H1 (cell line): ENCODE results near the gene SPEN. TPM values are rescaled to one million over a fixed set of nuclear protein-coding genes. Genes with fewer than 3 reads are reported as not detected.

Experiments
- CTCF ChIA-PET: fragments of 300-600 bp; sonication (Branson Sonifier 250); formaldehyde crosslinking; loops from one replicate; lab custom pipeline; 2021; ENCODE audit not compliant: partially characterized antibody; lab: Charles Lee
- POLR2A ChIA-PET: fragments of 300-600 bp; sonication (Branson Sonifier 250); formaldehyde crosslinking; loops from one replicate; lab custom pipeline; 2021; ENCODE audit warnings: inconsistent platforms; ENCODE audit not compliant: partially characterized antibody; lab: Charles Lee
- DNase-seq, 2 experiments: peaks; one replicate each; pipeline versions ENCODE4 v3.0.0 to v3.0.0-alpha.2; 2010 to 2022; ENCODE audit warnings: low spot score in 2 of 2, low read depth in 1 of 2, mixed read lengths in 1 of 2
- FAIRE-seq: peaks from 2 replicates; lab custom pipeline; 2011; peaks lifted over from hg19 to GRCh38; lab: Jason Lieb, UNC
- H2AFZ ChIP-seq: 2 replicates; pipeline ENCODE4 v1.8.1; 2012; ENCODE audit warnings: low read length, inconsistent platforms
- H2AK5ac ChIP-seq: 2 replicates; pipeline ENCODE4 v1.6.1; 2013; ENCODE audit warnings: low read depth, low read length
- H2BK120ac ChIP-seq: replicated peaks from 2 replicates; pipeline ENCODE3; 2013; ENCODE audit warnings: low read depth, low read length, inconsistent platforms
- H2BK12ac ChIP-seq: 2 replicates; pipeline ENCODE4 v1.6.1; 2013; ENCODE audit warnings: low read depth, low read length
- H2BK15ac ChIP-seq: 2 replicates; pipeline ENCODE4 v1.6.1; 2013; ENCODE audit warnings: low read length
- H2BK20ac ChIP-seq: 2 replicates; pipeline ENCODE4 v1.6.1; 2013; ENCODE audit warnings: low read length
- H2BK5ac ChIP-seq: 2 replicates; pipeline ENCODE4 v1.6.1; 2013; ENCODE audit warnings: low read depth, low read length
- H3K14ac ChIP-seq: 2 replicates; pipeline ENCODE4 v1.6.1; 2013; ENCODE audit warnings: inconsistent platforms; ENCODE audit not compliant: insufficient read length
- H3K18ac ChIP-seq: 2 replicates; pipeline ENCODE4 v1.6.1; 2013; ENCODE audit warnings: low read length; ENCODE audit errors: extremely low read depth
- H3K23ac ChIP-seq: 2 replicates; pipeline ENCODE4 v1.6.1; 2013; ENCODE audit warnings: inconsistent platforms; ENCODE audit not compliant: insufficient read length
- H3K23me2 ChIP-seq: 2 replicates; pipeline ENCODE4 v1.6.1; 2013; ENCODE audit warnings: low read depth, low read length
- H3K27ac ChIP-seq: 2 replicates; pipeline ENCODE4 v1.6.1; 2011; ENCODE audit warnings: low read depth, low read length, inconsistent platforms
- H3K27me3 ChIP-seq, 4 experiments: replicated peaks in 1 of 4; 1 replicate in 1 of 4; 2 replicates in 3 of 4; pipeline versions ENCODE4 v1.6.1 to v1.8.1; 2011 to 2013; ENCODE audit warnings: low read length in 3 of 4, mild to moderate bottlenecking in 3 of 4, inconsistent platforms in 2 of 4, mixed read lengths in 2 of 4, moderate library complexity in 1 of 4; ENCODE audit not compliant: control insufficient read depth in 3 of 4, insufficient read depth in 3 of 4; ENCODE audit errors: extremely low read depth in 1 of 4
- H3K36me3 ChIP-seq, 4 experiments: 2 replicates each; pipeline versions ENCODE4 v1.6.1 to v1.8.1; 2011 to 2013; ENCODE audit warnings: mild to moderate bottlenecking in 4 of 4, low read length in 3 of 4, moderate library complexity in 2 of 4, control low read depth in 1 of 4, inconsistent platforms in 1 of 4; ENCODE audit not compliant: insufficient read depth in 4 of 4, control insufficient read depth in 2 of 4
- H3K4ac ChIP-seq: replicated peaks from 2 replicates; pipeline ENCODE3; 2013; ENCODE audit warnings: low read length, low read depth, mixed read lengths, inconsistent platforms; ENCODE audit not compliant: insufficient read length
- H3K4me1 ChIP-seq, 4 experiments: replicated peaks in 1 of 4; 1 replicate in 1 of 4; 2 replicates in 3 of 4; pipeline versions ENCODE4 v1.6.1 to v1.8.1; 2011 to 2013; ENCODE audit warnings: low read length in 3 of 4, inconsistent platforms in 2 of 4, mixed read lengths in 1 of 4; ENCODE audit not compliant: insufficient read depth in 4 of 4, control insufficient read depth in 3 of 4
- H3K4me2 ChIP-seq, 2 experiments: 2 replicates each; pipeline versions ENCODE4 v1.6.1 to v1.8.1; 2011 to 2013; ENCODE audit warnings: low read depth in 2 of 2, low read length in 2 of 2, control low read depth in 1 of 2, inconsistent platforms in 1 of 2, mild to moderate bottlenecking in 1 of 2; ENCODE audit not compliant: insufficient read depth in 1 of 2
- H3K4me3 ChIP-seq, 4 experiments: fragments of 200-600, 300-600 bp in 1 of 4; sonication (generic), shearing (Covaris generic), sonication (Bioruptor Twin) in 1 of 4; 2 replicates each; pipeline versions ENCODE4 v1.5.1 to v1.8.1; 2011 to 2016; ENCODE audit warnings: low read length in 4 of 4, low read depth in 3 of 4, control low read depth in 2 of 4, inconsistent platforms in 2 of 4, mild to moderate bottlenecking in 2 of 4, mixed read lengths in 1 of 4, moderate library complexity in 1 of 4; ENCODE audit not compliant: insufficient read depth in 2 of 4; ENCODE audit errors: extremely low read depth in 1 of 4
- H3K56ac ChIP-seq: replicated peaks from 2 replicates; pipeline ENCODE3; 2013; ENCODE audit warnings: low read depth, mild to moderate bottlenecking, mixed read lengths, low read length, inconsistent platforms; ENCODE audit not compliant: insufficient read length
- H3K79me1 ChIP-seq: 2 replicates; pipeline ENCODE4 v1.6.1; 2013; ENCODE audit warnings: low read depth, low read length, control low read depth
- H3K79me2 ChIP-seq, 2 experiments: 2 replicates each; pipeline versions ENCODE4 v1.6.1 to v1.8.1; 2012 to 2013; ENCODE audit warnings: low read length in 2 of 2, mild to moderate bottlenecking in 2 of 2, inconsistent platforms in 1 of 2; ENCODE audit not compliant: insufficient read depth in 2 of 2, control insufficient read depth in 1 of 2
- H3K9ac ChIP-seq, 4 experiments: replicated peaks in 1 of 4; 1 replicate in 1 of 4; 2 replicates in 3 of 4; pipeline versions ENCODE4 v1.6.1 to v1.8.1; 2011 to 2013; ENCODE audit warnings: low read depth in 3 of 4, low read length in 3 of 4, control low read depth in 2 of 4, mild to moderate bottlenecking in 2 of 4, moderate library complexity in 2 of 4, inconsistent platforms in 1 of 4; ENCODE audit errors: extremely low read depth in 1 of 4
- H3K9me3 ChIP-seq, 2 experiments: 2 replicates each; pipeline versions ENCODE4 v1.6.1 to v1.8.1; 2012 to 2013; ENCODE audit warnings: mild to moderate bottlenecking in 2 of 2, moderate library complexity in 2 of 2, control low read depth in 1 of 2, inconsistent platforms in 1 of 2, low read depth in 1 of 2, low read length in 1 of 2, mixed read lengths in 1 of 2; ENCODE audit not compliant: insufficient read depth in 2 of 2
- H4K20me1 ChIP-seq, 2 experiments: replicated peaks in 1 of 2; 2 replicates each; pipeline versions ENCODE3 to v1.8.1; 2011 to 2013; ENCODE audit warnings: inconsistent platforms in 2 of 2, low read length in 2 of 2, mild to moderate bottlenecking in 1 of 2; ENCODE audit not compliant: insufficient read depth in 2 of 2, control insufficient read depth in 1 of 2
- H4K5ac ChIP-seq: 2 replicates; pipeline ENCODE4 v1.6.1; 2013; ENCODE audit warnings: low read length, low read depth, mixed read lengths, inconsistent platforms; ENCODE audit not compliant: insufficient read length
- H4K8ac ChIP-seq: 2 replicates; pipeline ENCODE4 v1.8.0; 2013; ENCODE audit warnings: mild to moderate bottlenecking, moderate library complexity, low read length, inconsistent platforms; ENCODE audit not compliant: insufficient read depth; ENCODE audit errors: extremely low read depth
- H4K91ac ChIP-seq: replicated peaks from 2 replicates; pipeline ENCODE3; 2013; ENCODE audit warnings: low read length, mixed read lengths, inconsistent platforms; ENCODE audit not compliant: insufficient read length
- ASH2L ChIP-seq: fragments of 200-600, 300-600 bp; sonication (generic); IDR thresholded peaks from one replicate; pipeline ENCODE4 v1.7.1; 2017; ENCODE audit warnings: low read length
- FOSL1 ChIP-seq: IDR thresholded peaks from 2 replicates; pipeline ENCODE4 v1.6.1; 2011; ENCODE audit warnings: mild to moderate bottlenecking, low read depth, low read length, moderate library complexity; ENCODE audit not compliant: insufficient read depth
- KDM4A ChIP-seq: IDR thresholded peaks from one replicate; pipeline ENCODE4 v1.7.1; 2012; ENCODE audit warnings: low read depth, mild to moderate bottlenecking, moderate library complexity, low read length, inconsistent platforms; ENCODE audit not compliant: severe bottlenecking
- RAD21 ChIP-seq, 2 experiments: IDR thresholded peaks in 1 of 2; conservative IDR thresholded peaks in 1 of 2; 2 replicates each; pipeline ENCODE4 v1.6.1; 2011; ENCODE audit warnings: low read depth in 2 of 2, low read length in 2 of 2, improper control_type of control experiment in 1 of 2, inconsistent platforms in 1 of 2, mild to moderate bottlenecking in 1 of 2, moderate library complexity in 1 of 2
- RFX5 ChIP-seq: IDR thresholded peaks from 2 replicates; pipeline ENCODE4 v1.6.1; 2011; ENCODE audit warnings: low read depth, low read length, improper control_type of control experiment, borderline replicate concordance
- SIX5 ChIP-seq: IDR thresholded peaks from 2 replicates; pipeline ENCODE4 v1.6.1; 2011; ENCODE audit warnings: mild to moderate bottlenecking, low read depth, low read length
- SP4 ChIP-seq: IDR thresholded peaks from 2 replicates; pipeline ENCODE4 v1.6.1; 2012; ENCODE audit warnings: low read length, inconsistent platforms
- SRF ChIP-seq: IDR thresholded peaks from 2 replicates; pipeline ENCODE4 v1.6.1; 2011; ENCODE audit warnings: mild to moderate bottlenecking, low read depth, low read length, moderate library complexity
- TAF1 ChIP-seq: IDR thresholded peaks from 2 replicates; pipeline ENCODE4 v1.6.1; 2011; ENCODE audit warnings: mild to moderate bottlenecking, low read depth, low read length
- TAF7 ChIP-seq: optimal IDR thresholded peaks from 2 replicates; pipeline ENCODE3; 2011; ENCODE audit warnings: low read depth, mild to moderate bottlenecking, inconsistent platforms, low read length, moderate library complexity, borderline replicate concordance
- TBP ChIP-seq: IDR thresholded peaks from 2 replicates; pipeline ENCODE4 v1.6.1; 2011; ENCODE audit warnings: low read depth, low read length, improper control_type of control experiment
- WGBS, 2 experiments: shearing (Covaris generic) in 1 of 2; methylation state at CpG; one replicate each; pipeline versions ENCODE4 v1.1.6 to v1.1.7; 2013 to 2015; ENCODE audit warnings: low lambda C conversion rate in 2 of 2, mixed read lengths in 2 of 2, inconsistent platforms in 1 of 2, low coverage in 1 of 2, missing lambda C conversion rate in 1 of 2; ENCODE audit not compliant: insufficient replicate concordance in 2 of 2, insufficient coverage in 1 of 2, insufficient read length in 1 of 2; ENCODE audit errors: extremely low coverage in 1 of 2, missing lambda C conversion rate in 1 of 2; 5-methylcytosine and 5-hydroxymethylcytosine counted together
- polyA plus RNA-seq, 7 experiments: library from polyadenylated mRNA; depleted of rRNA in 3 of 7; stranded (reverse) in 5 of 7; unstranded in 2 of 7; fragments of >200 nt in 5 of 7; fragments of 200-250 nt in 2 of 7; gene quantifications; 1 replicate in 5 of 7; 2 replicates in 1 of 7; 4 replicates in 1 of 7; pipeline versions ENCODE4 v1.2.1 to v1.2.3, GENCODE V29; 2011 to 2013; ENCODE audit warnings: missing spikeins in 2 of 7, mixed read lengths in 2 of 7
- total RNA-seq: library from RNA; stranded (reverse); fragmentation: NEBNext Ultra II Directional; extraction: Animal tissue kit (Norgen Biotek cat#: 25700); gene quantifications from 2 replicates; pipeline ENCODE4 v1.2.1, GENCODE V29; 2021

Gene SPEN
- total and polyA plus RNA-seq, 2 of the 8 experiments (the other 6 are each of a cell fraction or from before 2014, with no cell fraction given): 12.5 to 52.1 TPM

DNA sequence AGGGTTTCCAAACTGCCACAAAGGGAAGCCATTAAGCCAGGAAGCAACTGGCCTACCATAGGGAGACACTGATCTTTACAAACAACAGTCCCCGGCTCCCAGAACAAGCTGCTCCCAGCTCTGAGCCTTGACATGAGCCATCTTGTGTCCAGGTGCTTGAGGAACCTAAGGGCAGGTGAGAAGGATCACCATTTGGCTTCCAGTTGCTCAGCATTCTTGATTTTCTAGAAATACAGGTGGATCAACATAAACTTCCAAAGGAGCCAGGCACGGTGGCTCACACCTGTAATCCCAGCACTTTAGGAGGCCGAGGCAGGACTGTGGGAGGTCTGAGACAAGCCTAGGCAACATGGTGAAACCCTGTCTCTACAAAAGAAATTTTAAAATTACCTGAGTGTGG lies 106.8 kb downstream of the SPEN start:
- no peak overlapping the region for H3K9ac ChIP-seq
- H3K4me2 ChIP-seq: no peak overlapping the region
- no peaks in the 10 kb centered on the region for H3K23me2 ChIP-seq
- no peak overlapping the region for H4K8ac ChIP-seq
- no peaks in the 10 kb centered on the region; a peak in 1 of 7 replicates for H3K27me3 ChIP-seq
- no peaks in the 10 kb centered on the region for H3K9me3 ChIP-seq
- H2BK120ac ChIP-seq: no peak overlapping the region
- no peak overlapping the region for H3K14ac ChIP-seq
- H2AFZ ChIP-seq: no peak overlapping the region
- H3K27ac ChIP-seq: no peak overlapping the region
- TF ChIP-seq SP4 (no peak), TAF1 (no peak), RFX5 (no peak), TAF7 (no peak), TBP (no peak), KDM4A (no peak), FOSL1 (no peak), SIX5 (no peak), SRF (no peak), RAD21 (IDR thresholded peaks at IDR 0.05 in 1 of 2, conservative IDR thresholded peaks at IDR 0.05 in 1 of 2; ENCODE audit: low read depth in 2 of 2, low read length in 2 of 2) (no peak), ASH2L (no peak)
- no peak overlapping the region for H3K23ac ChIP-seq
- H2BK15ac ChIP-seq: no peak overlapping the region
- peaks cover 7 to 18% of the 10 kb centered on the region in 2 experiments for H4K20me1 ChIP-seq
- no peak overlapping the region for H4K91ac ChIP-seq
- WGBS, 2 experiments: 82% methylated on average over 3 of the region's 3 CpGs; no CpG with 5 or more reads in 1 of the 2 experiments
- H3K4me1 ChIP-seq: peaks cover 10 to 31% (median 25%) of the 10 kb centered on the region in 4 experiments
- H2BK5ac ChIP-seq: no peak overlapping the region
- FAIRE-seq: no peak
- H3K18ac ChIP-seq: no peak overlapping the region
- no peaks in the 10 kb centered on the region for H3K79me2 ChIP-seq
- H3K36me3 ChIP-seq: no peaks in the 10 kb centered on the region
- H2AK5ac ChIP-seq: no peak overlapping the region
- ChIA-PET POLR2A (interaction anchor here (0.6 kb wide), 1 partner anchor 169 kb away, joined by 3 read pairs; no protein-coding TSS in a partner anchor), CTCF (interaction anchor here (0.6 to 1.3 kb wide), 6 partner anchors 10 to 261 kb away, joined by 3 to 5 read pairs (median 4); no protein-coding TSS in a partner anchor)
- no peak overlapping the region for H3K56ac ChIP-seq
- H2BK12ac ChIP-seq: no peak overlapping the region
- no peak overlapping the region for H2BK20ac ChIP-seq
- H3K4me3 ChIP-seq: no peak overlapping the region
- no peak for DNase-seq
- no peak overlapping the region for H3K4ac ChIP-seq
- no peak overlapping the region for H4K5ac ChIP-seq
- peaks cover 8% of the 10 kb centered on the region; the same call in 1 of the 2 replicates for H3K79me1 ChIP-seq
